ENCODE measurements around the gene HPSE2.
A peak's percentile ranks its signal among the peaks of the same experiment; 100 is the strongest.

The HPSE2 gene

GRCh38 chr10:98487649-98488048 is 748.0 kb downstream of the HPSE2 start:
- DNase-seq, result no peak

- DNase-seq, result peak; percentile 94
These were observed 749.2 kb downstream of the HPSE2 start for GRCh38 chr10:98486421-98486820.

- peak; percentile 81 for DNase-seq
These were observed 749.7 kb downstream of the HPSE2 start for GRCh38 chr10:98485959-98486358.

- no peak for DNase-seq
These were observed 752.0 kb downstream of the HPSE2 start for GRCh38 chr10:98483658-98484057.

GRCh38 chr10:98482096-98482495 is 753.6 kb downstream of the HPSE2 start:
- DNase-seq, result no peak

- no peak for DNase-seq
These were observed 754.2 kb downstream of the HPSE2 start for GRCh38 chr10:98481404-98481945.

GRCh38 chr10:98478430-98479222 is 757.0 kb downstream of the HPSE2 start:
- DNase-seq, result peak; percentile 79

- DNase-seq, result no peak
These were observed 757.8 kb downstream of the HPSE2 start for GRCh38 chr10:98477861-98478260.

- no peak for DNase-seq
These were observed 761.0 kb downstream of the HPSE2 start for GRCh38 chr10:98474628-98475027.

GRCh38 chr10:98472196-98472595 is 763.5 kb downstream of the HPSE2 start:
- no peak for DNase-seq

- DNase-seq, result no peak
These were observed 764.8 kb downstream of the HPSE2 start for GRCh38 chr10:98470850-98471249.

GRCh38 chr10:98469001-98469931 is 766.4 kb downstream of the HPSE2 start:
- DNase-seq, result no peak

- DNase-seq, result peak; percentile 85
These were observed 767.9 kb downstream of the HPSE2 start for GRCh38 chr10:98467506-98468318.

GRCh38 chr10:98466861-98467505 is 768.7 kb downstream of the HPSE2 start:
- DNase-seq, result no peak

- DNase-seq, result no peak
These were observed 769.8 kb downstream of the HPSE2 start for GRCh38 chr10:98465866-98466265.

GRCh38 chr10:98463976-98464754 is 771.5 kb downstream of the HPSE2 start:
- no peak for DNase-seq

GRCh38 chr10:98463016-98463415 is 772.6 kb downstream of the HPSE2 start:
- no peak for DNase-seq

GRCh38 chr10:98461500-98461842 is 774.2 kb downstream of the HPSE2 start:
- no peak for DNase-seq

- peak; percentile 95 for DNase-seq
These were observed 774.7 kb downstream of the HPSE2 start for GRCh38 chr10:98460837-98461499.

All from fibroblast of skin of back (primary cell).